Activated T-cell treated with anti-CD3 and anti-CD28 coated beads, Interleukin-2, amount 50 U/mL, for 48 hours (primary cell): Measurements from ENCODE around the gene RAB3IL1.

Experiments
- DNase-seq, 2 experiments: peaks; one replicate each; pipeline ENCODE4 v3.0.0-alpha.2; 2020

RAB3IL1 gene

GRCh38 chr11:61903845-61904244 is 13.5 kb downstream of the RAB3IL1 start:
- no peak for DNase-seq

DNA sequence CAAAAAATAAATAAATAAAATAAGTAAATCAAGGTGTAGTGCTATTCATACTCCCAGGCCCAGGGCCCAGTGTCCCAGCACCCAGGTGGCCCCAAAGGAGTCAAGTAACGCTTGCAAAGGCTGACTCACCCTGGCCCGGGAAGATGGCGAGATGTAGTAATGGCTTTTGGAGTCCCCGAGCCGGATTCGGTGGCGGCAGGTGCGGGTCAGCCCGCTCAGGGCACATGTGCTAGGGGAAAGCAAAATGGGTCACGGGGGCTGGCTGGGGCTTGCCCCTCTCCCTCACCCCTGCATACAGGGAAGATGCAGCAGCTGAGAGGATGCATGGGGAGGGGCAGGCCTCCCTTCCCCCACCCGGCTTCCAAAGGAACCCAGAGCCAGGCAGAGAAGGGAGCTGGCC is 15.1 kb downstream of the RAB3IL1 start:
- DNase-seq, result no peak

- DNase-seq, result no peak
Measured at GRCh38 chr11:61901397-61901796, 16.0 kb downstream of the RAB3IL1 start.

GRCh38 chr11:61900251-61900650 is 17.1 kb downstream of the RAB3IL1 start:
- DNase-seq, result no peak

DNA sequence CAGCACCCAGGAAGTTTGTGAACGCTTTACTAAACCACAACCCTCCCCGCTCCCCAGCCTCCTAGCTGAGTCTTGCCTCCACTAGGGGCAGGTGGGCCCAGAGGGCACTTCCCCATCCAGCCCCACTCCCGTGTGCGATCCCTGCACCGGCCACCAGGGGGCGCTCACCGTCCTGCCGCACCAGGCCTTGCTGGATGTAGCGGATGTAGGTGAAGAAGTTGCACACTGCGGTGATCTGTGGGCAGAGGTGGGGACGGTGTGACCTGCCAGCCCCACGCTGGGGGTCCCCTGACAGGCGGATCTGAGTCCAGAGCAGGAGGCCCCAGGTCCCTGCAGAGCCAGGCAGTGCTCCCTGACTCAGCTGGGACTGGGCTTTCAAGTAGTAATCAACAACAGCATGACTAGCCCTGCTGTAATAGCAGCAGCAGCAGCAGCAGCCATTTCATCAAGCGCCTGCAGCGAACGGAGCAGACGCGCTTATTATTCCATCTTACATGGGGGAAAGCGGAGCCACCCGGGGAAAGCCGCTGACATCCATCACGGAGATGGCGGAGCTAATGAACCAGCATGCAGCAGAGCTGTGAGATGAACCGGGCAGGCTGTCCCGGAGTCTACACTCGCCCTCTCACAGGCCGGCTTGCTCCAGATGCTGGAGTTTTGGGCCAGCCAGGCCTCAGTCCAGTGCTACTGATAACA is 18.1 kb downstream of the RAB3IL1 start:
- DNase-seq, result peak; percentile 97 to 98

DNA sequence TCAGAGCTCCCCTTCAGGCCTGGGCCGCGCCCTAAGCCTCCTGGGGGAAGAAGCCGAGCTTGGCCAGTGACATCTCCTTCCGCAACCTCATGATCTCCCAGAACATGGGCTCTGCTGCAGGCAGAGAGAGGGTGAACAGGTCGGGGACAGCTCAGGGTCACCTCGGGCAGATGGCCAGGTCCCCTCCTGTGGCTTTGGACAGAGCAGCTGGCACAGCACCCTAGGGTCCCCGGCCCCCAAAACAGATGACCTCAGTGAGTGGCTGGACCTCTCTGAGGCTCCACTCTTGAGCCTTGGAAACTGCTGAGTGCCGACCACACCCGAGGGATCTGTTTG is 19.2 kb downstream of the RAB3IL1 start:
- no peak for DNase-seq

DNA sequence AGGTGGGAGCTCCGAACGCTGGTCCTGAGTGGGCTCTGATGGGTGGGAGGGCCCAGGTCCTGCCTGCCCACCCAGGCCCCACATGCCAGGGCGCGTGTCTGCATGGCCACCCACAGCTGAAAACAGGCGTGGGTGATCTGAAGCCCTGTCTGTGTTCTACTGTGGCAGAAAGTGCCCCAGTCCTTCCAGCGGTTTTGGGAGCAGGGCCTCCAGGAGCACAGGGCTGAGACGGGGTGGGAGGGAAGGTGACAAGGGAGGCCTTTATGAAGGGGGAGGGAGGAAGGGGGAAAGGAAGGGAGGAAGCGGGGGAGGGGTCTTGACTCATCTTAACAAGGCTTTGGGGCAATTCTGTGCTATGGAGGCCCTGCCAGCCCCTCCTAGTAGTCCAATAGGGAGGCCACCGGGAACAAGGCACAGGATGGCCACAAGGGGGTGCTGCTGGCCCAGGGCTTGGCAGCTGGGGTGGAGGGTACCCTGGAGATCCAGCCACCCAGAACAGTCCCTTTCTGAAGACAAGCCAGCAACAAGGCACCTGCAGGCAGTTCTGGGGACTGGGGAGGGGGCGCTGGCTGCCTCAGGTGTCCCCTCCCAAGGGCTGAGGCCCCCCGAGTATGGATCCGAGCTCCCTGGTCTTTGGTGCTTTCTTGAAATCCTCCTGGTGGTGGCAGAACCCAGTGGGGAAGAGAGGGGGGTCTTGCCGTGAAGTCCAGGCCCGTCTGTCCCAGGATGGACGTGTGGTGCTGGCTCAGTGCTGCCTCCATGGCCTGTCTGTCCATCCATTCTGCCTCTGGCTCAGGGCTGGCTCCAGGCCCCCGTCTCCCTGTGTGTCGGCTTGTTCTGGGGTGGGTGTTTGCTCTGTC is 19.7 kb downstream of the RAB3IL1 start:
- peak; percentile 87 for DNase-seq

DNA sequence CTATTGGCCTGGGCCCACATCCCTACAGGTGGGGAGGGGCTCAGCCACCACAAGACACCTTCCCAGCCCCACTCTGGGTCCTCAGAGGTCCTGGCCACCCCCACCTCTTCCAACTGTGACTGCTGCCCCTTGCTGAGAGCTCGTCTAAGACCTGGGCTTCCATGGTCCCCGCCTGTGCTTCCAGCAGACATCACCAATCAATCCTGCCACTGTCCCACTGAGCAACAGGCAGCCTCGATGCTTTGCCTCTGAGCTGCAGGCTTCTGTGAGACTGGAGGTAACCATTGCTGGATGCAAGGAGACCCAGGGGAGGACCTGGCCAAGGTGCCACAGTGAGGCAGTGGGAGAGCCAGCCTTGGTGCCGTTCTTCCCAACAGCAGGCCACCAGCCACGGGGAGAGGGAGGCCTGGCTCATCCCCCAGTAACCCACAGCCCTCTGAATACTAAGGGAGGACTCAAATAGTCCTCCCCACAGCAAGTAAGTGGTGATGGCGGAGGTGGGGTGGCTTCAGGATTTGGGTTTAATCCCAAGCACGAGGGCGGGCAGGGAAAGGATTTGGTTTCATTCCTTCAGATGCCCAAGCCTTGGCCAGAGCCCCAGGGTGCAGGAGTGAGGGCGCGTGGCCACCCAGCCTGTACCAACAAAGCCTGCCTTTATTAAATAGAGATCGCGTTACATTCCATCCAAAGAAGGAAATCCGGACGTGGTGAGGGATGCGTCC is 20.5 kb downstream of the RAB3IL1 start:
- no peak for DNase-seq

DNA sequence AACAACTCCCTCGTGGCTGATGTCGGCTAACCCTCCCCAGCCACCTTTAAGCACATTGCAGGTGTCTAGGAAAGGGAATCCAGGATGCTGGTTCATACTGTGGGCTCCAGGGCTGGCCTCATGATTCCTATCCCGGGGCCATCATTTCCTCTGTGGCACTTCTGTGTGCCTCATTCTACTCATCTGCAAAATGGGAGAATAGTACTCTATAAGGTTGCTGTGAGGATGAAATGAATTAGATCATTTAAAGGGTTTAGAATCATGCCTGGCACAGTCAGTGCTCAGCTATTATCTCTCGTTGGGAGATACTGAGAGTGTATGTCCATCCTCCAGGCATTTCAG is 21.7 kb downstream of the RAB3IL1 start:
- DNase-seq, result no peak

DNA sequence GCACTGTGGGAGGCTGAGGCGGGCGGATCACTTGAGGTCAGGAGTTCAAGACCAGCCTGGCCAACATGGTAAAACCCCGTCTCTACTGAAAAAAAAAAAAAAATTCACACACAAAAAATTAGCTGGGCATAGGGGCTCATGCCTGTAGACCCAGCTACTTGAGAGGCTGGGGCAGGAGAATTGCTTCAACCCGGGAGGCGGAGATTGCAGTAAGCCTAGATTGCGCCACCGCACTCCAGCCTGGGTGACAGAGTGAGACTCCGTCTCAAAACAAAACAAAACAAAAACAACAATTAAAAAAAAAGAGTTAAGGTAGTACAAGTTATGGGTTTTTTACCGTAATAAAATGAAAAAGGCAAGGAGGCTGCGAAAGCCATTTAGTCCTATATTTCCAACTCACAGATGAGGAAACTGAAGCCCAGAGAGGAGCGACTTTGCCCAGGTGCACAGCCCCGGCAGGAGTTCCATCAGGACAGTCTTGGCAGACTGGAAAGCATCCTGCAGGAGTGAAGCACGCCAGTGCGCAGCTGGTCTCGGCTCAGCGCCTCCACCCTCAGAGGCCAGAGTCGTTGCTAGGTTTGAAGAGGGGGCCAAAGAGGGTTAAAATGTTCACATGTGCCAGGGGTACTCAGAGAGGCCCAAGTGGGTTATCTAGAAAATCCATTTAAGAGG is 22.2 kb downstream of the RAB3IL1 start:
- DNase-seq, result no peak

DNA sequence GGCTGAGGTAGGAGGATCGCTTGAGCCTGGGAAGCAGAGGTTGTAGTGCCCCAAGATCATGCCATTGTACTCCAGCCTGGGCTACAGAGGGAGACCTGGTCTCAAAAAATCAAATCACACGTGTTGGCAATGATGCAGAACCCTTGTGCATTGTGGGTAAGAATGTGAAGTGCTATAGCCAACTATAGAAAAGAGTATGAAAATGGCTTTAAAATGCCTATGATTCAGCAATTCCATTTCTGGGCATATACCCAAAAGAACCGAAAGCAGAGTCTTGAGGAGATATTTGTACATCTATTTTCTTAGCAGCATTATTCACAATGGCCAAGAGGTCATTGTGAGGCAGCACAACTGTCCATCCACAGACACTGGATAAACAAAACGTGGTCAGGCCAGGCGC is 23.4 kb downstream of the RAB3IL1 start:
- DNase-seq, result no peak

- no peak for DNase-seq
Measured at GRCh38 chr11:61892085-61892370, 25.3 kb downstream of the RAB3IL1 start.

- DNase-seq, result peak; percentile 59 to 67
Measured at GRCh38 chr11:61891331-61892084, 25.9 kb downstream of the RAB3IL1 start, which contains the start of gene FADS3. Gene FADS3, minus strand, starts transcription at chr11:61891545. Its CDS starts 164 bp downstream, at chr11:61891381.

- peak; percentile 37 to 54 for DNase-seq
Measured at GRCh38 chr11:61890529-61891330, 26.6 kb downstream of the RAB3IL1 start.

- no peak for DNase-seq
Measured at GRCh38 chr11:61889831-61890230, 27.5 kb downstream of the RAB3IL1 start.

DNA sequence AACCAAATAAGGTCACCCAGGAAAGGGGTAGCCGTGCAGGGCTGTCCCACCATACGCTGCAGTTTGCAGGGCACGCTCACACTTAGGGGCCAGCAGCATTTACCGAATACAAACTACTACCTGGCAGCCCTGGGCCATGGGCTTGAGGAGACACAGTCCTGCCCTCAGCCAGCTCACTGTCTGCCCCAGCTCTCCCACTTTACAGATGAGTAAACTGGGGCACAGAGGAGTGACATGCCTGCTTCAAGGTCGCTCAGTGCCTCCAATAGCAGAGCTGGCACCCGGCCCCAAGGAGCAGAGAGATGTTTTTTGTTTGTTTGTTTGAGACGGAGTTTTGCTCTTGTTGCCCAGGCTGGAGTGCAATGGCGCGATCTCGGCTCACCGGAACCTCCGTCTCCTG is 28.8 kb downstream of the RAB3IL1 start:
- DNase-seq, result no peak

- no peak for DNase-seq
Measured at GRCh38 chr11:61887839-61888494, 29.4 kb downstream of the RAB3IL1 start.

DNA sequence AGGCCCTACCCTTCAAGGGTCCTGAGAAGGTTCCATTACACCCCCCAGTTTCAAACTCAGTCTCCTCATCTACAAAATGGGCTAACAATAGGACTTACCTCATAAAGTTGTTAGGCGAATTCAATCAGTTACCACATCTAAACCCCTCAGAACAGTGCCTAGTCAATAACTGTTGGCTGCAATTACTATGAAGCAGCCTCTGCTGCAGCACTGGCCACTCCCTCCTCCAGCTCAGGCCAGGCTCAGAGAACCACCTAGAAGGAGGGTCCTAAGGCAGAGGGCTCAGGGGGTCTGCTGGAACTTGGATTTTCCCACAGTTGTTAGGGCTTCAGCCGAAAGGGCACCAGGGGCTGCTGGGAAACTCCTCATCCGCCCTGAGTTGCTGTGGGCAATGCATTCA is 30.7 kb downstream of the RAB3IL1 start:
- DNase-seq, result no peak

DNA sequence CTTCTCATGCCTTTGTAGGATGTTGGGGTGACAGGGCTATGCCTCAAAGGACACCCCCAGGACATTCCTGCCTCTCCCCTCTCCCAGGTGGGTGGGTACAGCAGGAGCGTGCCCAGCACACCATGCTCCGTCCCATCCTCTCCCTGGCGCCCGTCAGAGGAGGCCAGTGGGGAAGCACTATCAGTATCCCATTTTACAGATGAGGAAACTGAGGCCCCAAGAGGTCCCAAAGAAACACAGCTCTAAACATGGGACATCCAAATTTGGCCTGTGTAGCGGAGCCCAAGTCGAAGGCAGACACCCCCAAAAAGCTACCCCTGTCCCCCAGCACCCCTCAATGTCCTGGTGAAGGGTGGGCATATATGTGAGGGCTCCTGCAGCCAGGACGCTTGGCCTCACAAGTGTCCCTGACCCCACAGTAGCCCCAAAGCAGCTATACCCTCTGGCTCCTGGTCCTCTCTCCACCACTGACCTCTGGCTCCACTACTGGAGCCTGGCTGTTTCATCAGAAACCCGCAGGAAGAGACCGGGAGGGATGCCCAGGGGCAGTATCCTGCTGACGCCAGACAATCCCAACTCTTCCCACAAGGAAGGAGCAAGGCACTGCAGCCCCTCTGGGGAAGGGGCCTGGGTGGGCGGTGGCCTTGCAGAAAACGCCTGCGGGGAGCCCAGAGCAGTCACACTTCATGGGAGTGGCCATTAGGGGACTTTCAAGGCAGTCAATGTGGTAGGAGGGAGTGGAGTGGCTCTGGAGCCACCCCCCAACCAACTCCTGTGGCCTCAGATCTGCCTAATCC is 31.4 kb downstream of the RAB3IL1 start:
- no peak for DNase-seq

DNA sequence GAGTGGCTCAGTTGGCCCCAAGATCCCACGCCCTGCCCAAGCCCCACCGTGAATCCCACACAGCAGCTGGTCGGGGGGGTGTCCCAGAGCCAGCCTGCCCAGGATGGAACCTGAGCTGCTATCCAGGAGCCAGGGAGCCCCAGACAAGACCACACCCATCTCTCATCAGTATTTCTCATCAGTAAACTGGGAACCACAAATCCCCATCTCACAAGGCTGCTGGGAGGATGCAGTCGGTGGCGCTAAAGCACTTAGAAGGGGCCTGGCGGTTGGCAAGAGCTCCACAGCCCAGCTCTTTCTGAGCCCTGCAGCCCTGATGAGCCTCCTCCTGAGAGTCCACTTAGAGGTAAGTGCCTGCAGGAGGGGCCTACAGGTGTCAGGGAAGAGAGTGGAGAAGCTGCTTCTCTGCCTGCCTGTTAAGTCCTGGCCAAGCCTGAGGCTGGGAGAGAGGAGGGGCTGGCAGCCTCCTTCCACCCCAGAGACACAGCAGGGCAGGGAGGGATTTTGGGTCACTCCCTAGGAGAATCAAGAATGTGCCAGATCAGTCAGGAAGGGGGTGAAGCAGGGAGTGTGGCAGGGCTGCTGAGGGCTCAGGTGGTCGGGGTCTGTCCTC is 32.1 kb downstream of the RAB3IL1 start:
- DNase-seq, result no peak
